Keratinocyte (primary cell): ENCODE measurements around the gene LIM2. TPM values are rescaled to one million over a fixed set of nuclear protein-coding genes. Genes with fewer than 3 reads are reported as not detected.

ENCODE experiments used
- DNase-seq: peaks from one replicate; pipeline ENCODE4 v3.0.0-alpha.2; 2011; ENCODE audit warnings: low read depth, missing footprints, low spot score
- FAIRE-seq: peaks from 2 replicates; lab custom pipeline; 2011; peaks lifted over from hg19 to GRCh38; lab: Jason Lieb, UNC
- H2AFZ ChIP-seq: 2 replicates; pipeline ENCODE4 v1.6.0; 2012; ENCODE audit warnings: low read length, control low read depth, inconsistent platforms; ENCODE audit not compliant: control insufficient read depth
- H3K27ac ChIP-seq: 2 replicates; pipeline ENCODE4 v1.5.1; 2011; ENCODE audit warnings: low read length; ENCODE audit not compliant: control insufficient read depth, insufficient read depth
- H3K27me3 ChIP-seq: 3 replicates; pipeline ENCODE4 v1.6.0; 2011; ENCODE audit warnings: low read length; ENCODE audit not compliant: control insufficient read depth, insufficient read depth; ENCODE audit errors: extremely low read depth
- H3K36me3 ChIP-seq, 2 experiments: 2 replicates in 1 of 2; 3 replicates in 1 of 2; pipeline ENCODE4 v1.5.1; 2011; ENCODE audit warnings: low read length in 2 of 2, mild to moderate bottlenecking in 1 of 2; ENCODE audit not compliant: control insufficient read depth in 2 of 2, insufficient read depth in 2 of 2; ENCODE audit errors: extremely low read depth in 1 of 2
- H3K4me1 ChIP-seq: 3 replicates; pipeline ENCODE4 v1.5.1; 2011; ENCODE audit warnings: low read length; ENCODE audit not compliant: control insufficient read depth, insufficient read depth; ENCODE audit errors: extremely low read depth
- H3K4me2 ChIP-seq: 3 replicates; pipeline ENCODE4 v1.6.0; 2011; ENCODE audit warnings: low read depth, low read length; ENCODE audit not compliant: control insufficient read depth, insufficient read depth; ENCODE audit errors: extremely low read depth
- H3K4me3 ChIP-seq, 3 experiments: fragments of 200-600 bp in 1 of 3; sonication (generic) in 1 of 3; 2 replicates in 2 of 3; 3 replicates in 1 of 3; pipeline ENCODE4 v1.5.1; 2011 to 2016; ENCODE audit warnings: low read length in 3 of 3, mild to moderate bottlenecking in 3 of 3, control low read depth in 2 of 3, inconsistent platforms in 1 of 3, low read depth in 1 of 3, mixed read lengths in 1 of 3, mixed run types in 1 of 3, moderate library complexity in 1 of 3; ENCODE audit not compliant: control insufficient read depth in 2 of 3, insufficient read depth in 2 of 3; ENCODE audit errors: extremely low read depth in 1 of 3
- H3K79me2 ChIP-seq: 2 replicates; pipeline ENCODE4 v1.6.0; 2012; ENCODE audit warnings: low read length; ENCODE audit not compliant: control insufficient read depth, insufficient read depth
- H3K9ac ChIP-seq: 3 replicates; pipeline ENCODE4 v1.6.0; 2011; ENCODE audit warnings: low read length; ENCODE audit not compliant: control insufficient read depth, insufficient read depth; ENCODE audit errors: extremely low read depth
- H3K9me1 ChIP-seq: 3 replicates; pipeline ENCODE4 v1.6.0; 2011; ENCODE audit warnings: low read length; ENCODE audit not compliant: control insufficient read depth, insufficient read depth; ENCODE audit errors: extremely low read depth
- H3K9me3 ChIP-seq: 2 replicates; pipeline ENCODE4 v1.5.1; 2012; ENCODE audit warnings: low read depth, low read length; ENCODE audit not compliant: control insufficient read depth
- H4K20me1 ChIP-seq: 3 replicates; pipeline ENCODE4 v1.6.0; 2011; ENCODE audit warnings: low read length; ENCODE audit not compliant: control insufficient read depth, insufficient read depth; ENCODE audit errors: extremely low read depth
- CTCF ChIP-seq, 3 experiments: IDR thresholded peaks in 1 of 3; conservative IDR thresholded peaks in 1 of 3; optimal IDR thresholded peaks in 1 of 3; 2 replicates in 2 of 3; 3 replicates in 1 of 3; pipeline versions ENCODE3 to v1.5.1; 2011; ENCODE audit warnings: low read length in 3 of 3, mild to moderate bottlenecking in 3 of 3, moderate library complexity in 2 of 3, control low read depth in 1 of 3, inconsistent platforms in 1 of 3; ENCODE audit not compliant: insufficient read depth in 2 of 3; ENCODE audit errors: extremely low read depth in 1 of 3
- EZH2 ChIP-seq: IDR thresholded peaks from one replicate; pipeline ENCODE4 v1.6.1; 2012; ENCODE audit warnings: inconsistent platforms, mild to moderate bottlenecking, low read length, moderate library complexity
- dilution Hi-C: fragments of 300-500 bp; cut with MboI; formaldehyde crosslinking; loops from one replicate; pipeline ENCODE4 v1.7.0; 2020; ENCODE audit warnings: low sequenced_read_pairs; ENCODE audit not compliant: extremely low pct_ligation_motif_present
- polyA plus RNA-seq, 5 experiments: library from polyadenylated mRNA; depleted of rRNA in 3 of 5; stranded (reverse) in 3 of 5; stranded (forward) in 1 of 5; unstranded in 1 of 5; fragments of >200 nt; gene quantifications; 1 replicate in 1 of 5; 2 replicates in 3 of 5; 3 replicates in 1 of 5; pipeline versions ENCODE4 v1.2.1 to v1.2.3, GENCODE V29; 2011 to 2012; ENCODE audit warnings: missing spikeins in 2 of 5, low read depth in 1 of 5, low replicate concordance in 1 of 5

Gene LIM2
- polyA plus RNA-seq, 1 donor (not counting 4 experiments of a cell fraction or from before 2014, with no cell fraction given): not detected

DNA sequence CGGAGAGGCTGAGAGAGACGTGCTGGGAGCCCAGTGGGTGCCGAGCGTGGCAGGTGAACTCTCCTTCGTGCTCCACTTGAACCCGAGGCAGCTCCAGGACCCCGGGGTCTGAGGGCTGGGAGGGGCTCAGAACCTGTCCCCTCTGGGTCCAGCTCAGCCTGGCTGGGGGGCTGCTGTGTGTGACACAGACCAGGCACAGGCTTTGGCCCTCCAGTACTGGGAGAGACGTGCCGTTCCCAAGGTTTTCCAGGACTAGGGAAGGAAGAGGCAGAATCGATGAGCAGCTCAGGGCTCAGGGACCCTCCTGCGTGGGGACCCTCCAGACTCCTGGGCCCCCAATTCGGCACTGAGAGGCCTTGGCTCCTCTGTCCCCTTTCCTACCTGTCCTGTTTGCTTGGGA is 27.4 kb upstream of the LIM2 start:
- dilution Hi-C loops: no loop called here

GRCh38 chr19:51410950-51411748 is 23.4 kb upstream of the LIM2 start:
- no peak for DNase-seq
- Histone ChIP-seq H3K36me3 (no peaks in the 10 kb centered on the region), H3K9ac (no peak overlapping the region), H3K79me2 (no peaks in the 10 kb centered on the region), H3K9me3 (no peaks in the 10 kb centered on the region), H3K9me1 (no peaks in the 10 kb centered on the region), H3K27ac (no peak overlapping the region), H2AFZ (no peak overlapping the region), H3K27me3 (no peaks in the 10 kb centered on the region), H3K4me1 (no peaks in the 10 kb centered on the region), H4K20me1 (no peaks in the 10 kb centered on the region), H3K4me2 (no peak overlapping the region), H3K4me3 (no peak overlapping the region)
- TF ChIP-seq EZH2 (no peak), CTCF (optimal IDR thresholded peaks at IDR 0.05 in 1 of 3, IDR thresholded peaks at IDR 0.05 in 1 of 3, conservative IDR thresholded peaks at IDR 0.05 in 1 of 3; ENCODE audit: extremely low read depth in 1 of 3, insufficient read depth in 2 of 3, low read length in 3 of 3) (no peak)
- no peak for FAIRE-seq
- dilution Hi-C loops: no loop called here

More for the DNA sequence above, 27.4 kb upstream of the LIM2 start:
- Histone ChIP-seq H3K27me3 (no peaks in the 10 kb centered on the region), H3K9me1 (no peaks in the 10 kb centered on the region), H3K9ac (no peak overlapping the region), H3K9me3 (no peaks in the 10 kb centered on the region), H3K4me1 (no peaks in the 10 kb centered on the region), H3K36me3 (no peaks in the 10 kb centered on the region), H2AFZ (no peak overlapping the region), H4K20me1 (no peaks in the 10 kb centered on the region), H3K4me2 (no peak overlapping the region), H3K27ac (no peak overlapping the region), H3K4me3 (no peak overlapping the region), H3K79me2 (no peaks in the 10 kb centered on the region)
- TF ChIP-seq CTCF (optimal IDR thresholded peaks at IDR 0.05 in 1 of 3, IDR thresholded peaks at IDR 0.05 in 1 of 3, conservative IDR thresholded peaks at IDR 0.05 in 1 of 3; ENCODE audit: extremely low read depth in 1 of 3, insufficient read depth in 2 of 3, low read length in 3 of 3) (no peak), EZH2 (no peak)
- DNase-seq (no peak), FAIRE-seq (no peak)
